Kidney tubule cell (primary cell): ENCODE data around the gene PLOD3.
"Not testable (repeated sequence)": the region's sequence is repeated elsewhere in the genome, so short reads cannot be mapped to it uniquely, and the experiment has no call there.

Experiments
- DNase-seq: peaks from one replicate; pipeline ENCODE4 v3.0.0-alpha.2; 2018; ENCODE audit warnings: low spot score

PLOD3 gene

DNA sequence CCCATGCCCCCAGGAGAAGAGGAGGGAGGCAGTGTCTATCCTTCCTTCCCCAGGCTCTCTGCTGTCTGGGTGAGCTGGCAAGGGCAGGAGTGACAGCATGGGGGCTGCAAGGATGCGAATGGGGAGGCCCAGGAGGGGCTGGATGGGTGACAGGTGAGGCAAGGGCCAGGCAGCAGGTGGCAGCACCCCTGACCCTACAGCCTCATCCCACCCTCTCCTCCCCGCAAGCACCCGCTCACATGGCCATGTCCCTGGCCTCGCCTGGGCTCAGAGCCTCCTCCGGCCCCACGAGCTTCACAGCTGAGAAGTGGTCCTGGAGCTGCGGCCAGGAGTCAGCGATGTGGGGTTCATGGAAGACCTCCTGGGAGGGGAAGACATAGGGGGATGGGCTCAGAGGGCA is 5.4 kb downstream of the PLOD3 start:
- DNase-seq = no peak

- no peak for DNase-seq
Observed at GRCh38 chr7:101211501-101211900, 5.9 kb downstream of the PLOD3 start.

GRCh38 chr7:101210143-101210542 is 7.2 kb downstream of the PLOD3 start:
- DNase-seq = no peak

GRCh38 chr7:101208794-101209193 is 8.6 kb downstream of the PLOD3 start:
- DNase-seq = no peak

DNA sequence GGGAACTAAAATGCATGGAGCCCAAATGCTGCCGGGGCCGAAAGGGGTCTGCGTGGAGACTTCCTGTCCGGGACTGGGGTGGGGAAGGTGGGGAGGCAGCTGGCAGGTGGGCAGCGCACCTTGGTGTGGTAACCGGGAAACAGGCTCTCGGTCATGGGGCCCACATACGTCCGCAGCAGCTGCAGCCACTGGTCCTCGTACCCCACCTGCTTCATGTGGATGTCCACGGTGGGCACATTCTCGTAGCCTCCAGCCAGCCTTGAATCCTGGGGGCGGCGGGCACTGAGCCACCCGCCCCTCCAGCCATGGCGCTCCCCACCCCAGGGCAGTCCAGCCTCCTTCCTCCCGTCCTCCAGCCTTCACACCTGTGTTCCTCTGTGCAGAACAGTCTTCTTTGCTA is 9.9 kb downstream of the PLOD3 start:
- DNase-seq = no peak

DNA sequence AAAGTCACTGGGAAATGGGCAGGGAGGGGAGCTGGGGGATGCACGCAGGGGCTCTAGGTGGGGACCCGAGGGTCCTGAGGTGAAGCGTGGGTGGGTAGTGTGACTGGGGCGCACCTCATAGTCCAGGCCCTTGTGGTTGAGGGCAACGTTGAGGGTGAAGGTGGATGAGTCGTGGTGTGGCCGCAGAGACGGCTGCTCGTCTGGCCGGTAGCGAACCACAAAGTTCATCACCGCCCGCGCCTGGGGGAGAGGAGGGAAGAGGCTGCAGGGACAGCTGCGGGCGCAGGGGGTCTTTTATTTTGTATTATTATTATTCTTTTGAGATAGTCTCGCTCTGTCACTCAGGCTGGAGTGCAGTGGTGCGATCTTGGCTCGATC is 10.7 kb downstream of the PLOD3 start:
- no peak for DNase-seq

GRCh38 chr7:101205901-101206664 is 11.3 kb downstream of the PLOD3 start:
- peak; percentile 39 for DNase-seq

DNA sequence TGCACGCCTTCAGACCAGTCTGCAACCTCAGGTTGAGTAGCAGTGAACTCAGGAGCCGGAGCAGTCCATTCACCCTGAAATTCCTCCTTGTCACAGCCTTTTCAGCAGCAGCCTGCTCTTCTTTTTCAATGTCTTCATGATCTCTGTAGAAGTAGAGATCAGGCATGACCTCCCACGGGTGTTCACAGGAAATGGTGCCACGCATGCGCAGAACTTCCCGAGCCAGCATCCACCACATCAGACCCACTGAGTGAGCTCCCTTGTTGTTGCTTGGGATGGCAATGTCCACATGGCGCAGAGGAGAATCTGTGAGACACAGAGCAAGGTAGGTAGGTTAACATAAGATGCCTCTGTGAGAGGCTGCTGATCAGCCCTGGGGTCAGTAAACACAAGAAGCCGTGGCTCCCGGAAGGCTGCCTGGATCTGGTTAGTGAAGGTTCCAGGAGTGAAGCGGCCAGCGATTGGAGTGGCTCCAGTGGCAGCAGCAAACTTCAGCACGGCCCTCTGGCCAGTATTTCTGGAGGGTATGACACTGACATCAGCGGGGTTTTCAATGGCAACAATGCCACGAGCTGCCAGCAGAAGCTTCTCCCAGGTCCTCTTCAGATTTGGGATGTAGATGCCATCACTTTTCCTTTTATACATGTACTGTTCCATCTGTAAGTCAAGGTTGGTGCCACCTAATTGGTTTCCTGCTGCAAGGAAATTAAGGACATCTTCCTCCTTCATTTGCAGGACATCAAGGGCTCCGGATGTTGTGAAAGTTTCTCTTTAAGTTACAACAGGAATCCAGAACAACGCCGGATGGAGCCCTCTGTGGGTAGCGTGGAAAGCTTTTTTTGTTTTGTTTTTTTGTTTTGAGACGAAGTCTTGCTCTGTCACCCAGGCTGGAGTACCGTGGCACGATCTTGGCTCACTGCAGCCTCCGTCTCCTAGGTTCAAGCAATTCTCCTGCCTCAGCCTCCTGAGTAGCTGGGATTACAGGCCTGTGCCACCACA is 13.3 kb downstream of the PLOD3 start:
- not testable (repeated sequence) for DNase-seq

- no peak for DNase-seq
Observed at GRCh38 chr7:101202603-101202918, 14.8 kb downstream of the PLOD3 start.

GRCh38 chr7:101201695-101202602 is 15.4 kb downstream of the PLOD3 start:
- DNase-seq = no peak

GRCh38 chr7:101200862-101201599 is 16.4 kb downstream of the PLOD3 start, which contains the start of gene MOGAT3:
Gene MOGAT3, minus strand, starts transcription at chr7:101201036. Its CDS starts 182 bp downstream, at chr7:101200854.
- no peak for DNase-seq

DNA sequence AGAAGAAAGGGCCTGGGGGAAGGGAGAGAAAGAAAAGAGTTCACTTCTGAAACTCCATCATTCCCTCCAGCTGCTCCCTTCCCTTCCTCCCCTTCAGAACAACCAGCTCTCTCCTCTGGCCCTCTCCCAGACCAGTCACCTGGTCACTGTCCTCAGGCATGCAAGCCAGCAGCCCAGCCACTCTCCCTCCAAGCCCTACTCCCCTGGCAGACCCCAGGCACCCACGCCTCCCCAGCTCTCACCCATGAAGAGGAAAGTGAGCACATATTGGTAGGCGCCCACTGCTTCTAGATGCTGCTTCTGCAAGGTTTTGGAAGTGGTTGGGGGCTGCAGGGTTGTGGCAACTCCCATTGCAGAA is 16.9 kb downstream of the PLOD3 start:
- DNase-seq = no peak

DNA sequence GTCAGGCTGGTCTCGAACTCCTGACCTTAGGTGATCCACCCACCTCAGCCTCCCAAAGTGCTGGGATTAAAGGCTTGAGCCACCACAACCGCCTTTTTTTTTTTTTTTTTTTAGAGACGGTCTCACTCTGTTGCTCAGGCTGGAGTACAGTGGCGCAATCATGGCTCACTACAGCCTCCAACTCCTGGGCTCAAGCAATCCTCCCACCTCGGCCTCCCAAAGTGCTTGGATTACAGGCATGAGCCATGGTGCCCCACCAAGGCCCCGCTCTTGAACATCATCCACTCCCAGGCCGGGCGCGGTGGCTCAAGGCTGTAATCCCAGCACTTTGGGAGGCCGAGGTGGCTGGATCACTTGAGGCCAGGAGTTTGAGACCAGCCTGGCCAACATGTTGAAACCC is 17.9 kb downstream of the PLOD3 start:
- DNase-seq = not testable (repeated sequence)

GRCh38 chr7:101198476-101198875 is 18.9 kb downstream of the PLOD3 start:
- DNase-seq = no peak

DNA sequence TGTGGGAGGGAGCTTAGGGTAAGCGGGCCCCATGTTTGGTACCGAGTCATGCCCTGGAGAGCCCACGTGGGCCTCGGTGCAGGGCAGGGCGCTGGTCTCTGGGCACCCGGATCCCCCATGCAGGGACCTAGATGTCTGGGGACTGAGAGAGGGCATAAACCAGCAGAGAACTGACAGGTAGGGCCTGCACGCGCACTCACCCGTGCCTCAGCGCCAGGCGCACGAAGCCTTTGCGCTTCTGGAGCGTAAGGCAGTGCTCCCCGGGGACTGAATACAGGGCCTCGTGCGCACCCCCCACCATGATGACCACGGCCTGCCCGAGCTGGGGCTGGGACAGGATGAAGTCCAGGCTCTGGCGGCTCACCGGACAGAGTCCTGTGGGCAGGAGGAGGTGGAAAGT is 19.4 kb downstream of the PLOD3 start:
- no peak for DNase-seq

GRCh38 chr7:101195884-101196283 is 21.5 kb downstream of the PLOD3 start:
- no peak for DNase-seq

DNA sequence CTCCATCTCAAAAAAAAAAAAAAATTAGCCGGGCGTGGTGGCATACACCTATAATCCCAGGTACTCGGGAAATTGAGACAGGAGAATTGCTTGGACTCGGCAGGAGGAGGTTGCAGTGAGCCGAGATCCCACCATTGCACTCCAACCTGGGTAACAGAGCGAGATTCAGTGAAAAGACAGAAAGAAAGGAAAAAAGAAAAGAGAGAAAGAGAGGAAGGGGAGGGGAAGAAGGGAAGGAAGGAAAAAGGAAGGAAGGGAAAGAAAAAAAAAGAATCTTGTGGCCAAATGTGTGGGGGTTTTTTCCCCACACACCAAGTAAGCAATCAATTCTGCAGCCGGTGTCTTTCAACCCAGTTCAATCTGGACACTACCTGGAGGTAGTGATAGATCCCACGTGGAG is 28.3 kb downstream of the PLOD3 start:
- no peak for DNase-seq

DNA sequence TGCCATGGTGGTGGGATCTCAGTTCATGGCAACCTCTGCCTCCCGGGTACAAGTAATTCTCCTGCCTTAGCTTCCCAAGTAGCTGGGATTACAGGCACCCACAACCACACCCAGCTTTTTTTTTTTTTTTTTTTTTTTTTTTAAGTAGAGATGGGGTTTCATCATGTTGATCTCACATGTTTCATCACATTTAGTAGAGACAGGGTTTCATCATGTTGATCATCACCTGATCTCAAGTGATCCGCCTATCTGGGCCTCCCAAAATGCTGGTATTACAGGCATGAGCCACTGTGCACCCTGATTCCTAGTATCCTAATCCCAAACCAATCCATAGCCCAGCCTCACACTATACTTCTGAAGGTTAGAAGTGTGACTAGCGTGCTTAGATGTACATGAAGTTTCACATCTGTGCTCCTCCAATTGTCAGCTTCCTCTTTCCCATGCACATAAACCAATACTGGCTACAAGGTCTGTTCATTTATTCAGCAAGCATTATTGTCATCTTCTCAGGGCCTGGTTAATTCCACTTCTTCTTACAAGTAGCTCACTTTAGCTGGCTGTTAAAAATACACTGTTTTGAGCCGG is 30.4 kb downstream of the PLOD3 start:
- DNase-seq = no peak

- DNase-seq = no peak
Observed at GRCh38 chr7:101186194-101186593, 31.2 kb downstream of the PLOD3 start.

DNA sequence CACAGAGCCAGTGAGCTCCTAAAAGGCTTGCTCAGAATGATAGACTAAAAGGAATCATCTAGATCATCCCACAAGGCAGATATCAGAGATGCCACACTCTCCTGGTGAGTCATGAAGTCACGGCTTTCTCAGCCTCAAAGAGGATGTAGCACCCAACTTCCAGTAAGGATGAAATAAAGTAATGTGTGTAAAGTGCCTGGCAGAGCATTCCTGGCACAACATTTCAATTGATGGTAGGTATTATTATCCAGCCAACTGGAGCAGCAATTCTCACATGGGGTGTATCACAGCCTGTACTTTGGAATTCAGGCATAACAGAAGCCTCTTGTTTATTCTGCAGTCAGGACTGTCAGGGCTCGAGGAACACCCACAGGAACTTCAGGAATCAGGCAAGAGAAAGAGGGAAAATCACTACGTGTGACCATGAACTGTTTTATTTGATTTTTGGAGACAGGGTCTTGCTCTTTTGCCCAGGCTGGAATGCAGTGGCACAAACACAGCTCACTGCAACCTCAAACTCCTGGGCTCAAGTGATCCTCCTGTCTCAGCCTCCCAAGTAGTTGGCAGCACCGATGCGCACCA is 32.0 kb downstream of the PLOD3 start:
- DNase-seq = peak; percentile 80
